GM12892 (cell line): Measurements from ENCODE around the gene SCML2.
A peak's percentile ranks its signal among the peaks of the same experiment; 100 is the strongest.
"Not testable (repeated sequence)": the region's sequence is repeated elsewhere in the genome, so short reads cannot be mapped to it uniquely, and the experiment has no call there.

ENCODE experiments used
- DNase-seq: peaks from one replicate; pipeline ENCODE4 v3.0.0; 2011; ENCODE audit not compliant: insufficient read length
- FAIRE-seq: peaks from 2 replicates; lab custom pipeline; 2011; peaks lifted over from hg19 to GRCh38; lab: Jason Lieb, UNC
- POLR2A ChIP-seq: IDR thresholded peaks from 2 replicates; pipeline ENCODE4 v1.6.1; 2011; ENCODE audit warnings: low read depth, low read length, control low read depth
- POLR2AphosphoS5 ChIP-seq: IDR thresholded peaks from 2 replicates; pipeline ENCODE4 v1.6.1; 2011; ENCODE audit warnings: low read depth, low read length, control low read depth
- TAF1 ChIP-seq: IDR thresholded peaks from 2 replicates; pipeline ENCODE4 v1.6.1; 2011; ENCODE audit warnings: low read depth, mild to moderate bottlenecking, control low read depth, low read length, borderline replicate concordance

Gene SCML2

DNA sequence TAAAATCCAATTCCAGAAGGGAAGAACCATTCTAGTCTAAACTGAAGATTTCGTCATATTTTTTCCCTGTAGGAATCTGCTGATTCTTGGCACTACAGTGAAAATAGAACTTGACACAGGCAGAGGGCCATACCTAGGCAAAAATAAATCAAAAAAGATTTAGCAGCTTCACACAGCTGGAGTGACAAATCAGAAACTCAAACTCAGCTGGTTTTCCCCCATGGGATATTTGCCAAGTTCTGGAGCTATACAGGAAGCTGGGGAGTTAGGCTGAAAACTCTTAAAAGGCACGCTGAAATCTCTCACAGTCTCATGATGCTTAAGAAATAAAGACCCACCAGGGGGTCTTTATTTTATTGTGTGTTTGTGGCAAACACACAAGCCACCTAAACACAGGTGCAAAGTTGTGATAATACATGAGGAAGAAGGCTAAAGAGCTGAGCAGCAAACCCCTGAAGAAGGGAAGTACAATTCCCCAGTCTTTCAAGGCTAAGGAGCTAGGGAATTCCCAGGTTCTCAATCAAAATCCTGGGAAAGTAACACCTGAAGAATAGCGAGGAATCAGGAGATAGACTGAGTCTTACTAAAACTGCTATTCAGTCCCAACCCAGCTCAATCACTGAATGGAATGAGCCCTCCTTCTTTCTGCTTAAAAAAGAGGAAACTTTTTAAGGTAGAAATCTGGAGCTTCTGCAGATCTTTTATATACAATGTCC is 101.7 kb downstream of the SCML2 start:
- no peak for TF ChIP-seq POLR2AphosphoS5
- no peak for TF ChIP-seq TAF1
- TF ChIP-seq POLR2A = no peak
- DNase-seq = no peak
- FAIRE-seq = no peak

GRCh38 chrX:18229646-18230045 is 124.8 kb downstream of the SCML2 start:
- peak; percentile 24 for FAIRE-seq
- not testable (repeated sequence) for DNase-seq

DNA sequence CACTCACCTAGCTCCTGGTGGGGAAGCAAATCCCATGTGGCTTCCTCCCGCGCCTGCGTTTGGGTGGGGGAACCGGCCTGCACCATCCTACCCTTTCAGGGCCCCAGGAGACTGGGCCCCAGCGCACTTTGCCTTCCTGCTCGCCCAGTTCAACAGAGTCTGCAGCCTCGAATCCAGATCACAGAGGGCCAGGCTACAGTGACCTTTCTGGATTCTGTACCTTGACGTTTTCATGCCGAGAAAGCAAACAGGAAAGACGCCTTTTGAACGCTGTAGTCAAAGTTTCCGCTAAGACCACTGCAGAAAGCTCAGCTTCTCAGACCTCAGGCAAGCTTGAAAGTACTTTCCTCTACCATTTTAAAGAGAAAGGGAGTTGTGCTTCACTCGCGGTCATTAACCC is 126.4 kb downstream of the SCML2 start:
- no peak for FAIRE-seq
- TF ChIP-seq TAF1 (no peak), POLR2A (no peak), POLR2AphosphoS5 (no peak)
- no peak for DNase-seq

DNA sequence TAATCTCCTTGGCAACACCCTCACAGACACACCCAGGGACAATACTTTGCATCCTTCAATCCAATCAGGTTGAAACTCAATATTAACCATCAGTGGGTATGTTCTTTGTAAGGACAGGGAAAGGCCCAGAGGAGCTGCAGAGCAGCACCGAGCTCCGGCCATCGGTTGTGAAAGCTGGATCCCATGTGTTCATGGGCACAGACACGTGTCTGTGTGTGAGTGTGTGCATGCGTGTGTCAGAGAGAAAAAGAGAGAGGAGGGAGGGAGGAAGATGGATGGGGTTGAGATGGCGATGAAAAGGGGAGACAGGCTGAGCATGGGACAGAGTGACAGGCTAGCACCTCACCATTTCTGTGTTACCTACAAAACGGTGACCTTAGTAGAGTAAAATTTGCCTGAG is 127.0 kb downstream of the SCML2 start:
- no peak for FAIRE-seq
- no peak for DNase-seq
- TF ChIP-seq POLR2A = no peak
- no peak for TF ChIP-seq POLR2AphosphoS5
- TF ChIP-seq TAF1 = no peak

DNA sequence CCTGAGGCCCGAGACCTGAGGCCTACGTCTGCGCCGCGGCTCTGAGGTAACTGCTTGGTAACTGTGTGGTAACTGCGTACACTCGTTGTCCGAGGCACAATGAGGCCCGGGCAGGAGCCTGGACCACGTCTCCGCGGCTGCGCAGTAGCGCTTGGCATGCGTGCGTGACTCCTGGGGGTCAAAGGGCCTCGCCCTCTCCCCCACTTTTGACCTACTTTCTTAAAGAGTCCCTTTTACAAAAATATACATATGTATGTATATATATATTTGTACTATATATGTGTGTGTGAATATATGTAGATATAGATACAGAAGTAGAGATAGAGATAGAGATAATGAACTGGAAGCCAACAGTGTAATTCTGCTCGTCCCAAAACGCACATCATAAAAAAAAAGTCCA is 133.7 kb downstream of the SCML2 start, which contains the start of gene BEND2:
Gene BEND2, minus strand, starts transcription at position 101 of the 400 bp plus-strand sequence. CDS start 136 bp downstream, outside the sequence.
- FAIRE-seq (no peak), DNase-seq (no peak)
- TF ChIP-seq POLR2AphosphoS5 = no peak
- TF ChIP-seq TAF1 = no peak
- no peak for TF ChIP-seq POLR2A

DNA sequence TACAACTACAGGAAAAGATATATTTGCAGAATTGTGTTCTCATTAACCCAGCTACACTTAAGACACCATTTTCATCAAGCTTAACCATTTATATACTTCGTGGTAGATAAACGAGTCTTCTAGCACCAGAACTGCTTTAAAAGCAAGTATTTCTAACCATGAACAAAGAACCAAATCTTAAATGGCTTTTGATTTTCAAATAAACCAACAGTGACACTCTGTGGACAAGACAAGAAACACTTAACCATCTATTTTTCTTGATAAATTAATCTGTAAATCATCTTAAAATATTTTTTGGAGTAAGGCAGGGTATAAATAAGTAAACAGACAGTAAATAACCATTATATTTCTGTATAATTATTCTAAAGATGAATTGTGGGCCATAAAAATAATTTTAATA is 144.0 kb downstream of the SCML2 start:
- TF ChIP-seq POLR2A (no peak), TAF1 (no peak), POLR2AphosphoS5 (no peak)
- FAIRE-seq = no peak
- DNase-seq = no peak

GRCh38 chrX:18206657-18207056 is 147.8 kb downstream of the SCML2 start:
- TF ChIP-seq POLR2AphosphoS5 (no peak), TAF1 (no peak), POLR2A (no peak)
- no peak for FAIRE-seq
- no peak for DNase-seq

- TF ChIP-seq POLR2A (no peak), POLR2AphosphoS5 (no peak), TAF1 (no peak)
- DNase-seq (no peak), FAIRE-seq (no peak)
Observed at GRCh38 chrX:18203631-18204030, 150.9 kb downstream of the SCML2 start.

GRCh38 chrX:18194688-18195087 is 159.8 kb downstream of the SCML2 start:
- TF ChIP-seq POLR2AphosphoS5 = no peak
- TF ChIP-seq POLR2A = no peak
- TF ChIP-seq TAF1 = no peak
- DNase-seq = no peak
- no peak for FAIRE-seq
